Common myeloid progenitor, CD34-positive (primary cell): ENCODE data around the gene LGR4.

Experiments used
- CTCF ChIA-PET: fragments of 350-600 bp; sonication (Branson Sonifier 250); formaldehyde crosslinking; loops from one replicate; lab custom pipeline; 2021; ENCODE audit warnings: antibody characterized with exemption; lab: Charles Lee
- POLR2A ChIA-PET: fragments of 350-600 bp; sonication (Branson Sonifier 250); formaldehyde crosslinking; loops from one replicate; lab custom pipeline; 2021; ENCODE audit warnings: antibody characterized with exemption; lab: Charles Lee
- DNase-seq, 3 donors: peaks; one replicate each; pipeline versions ENCODE4 v3.0.0 to v3.0.0-alpha.2; 2013
- H3K27ac ChIP-seq, 2 experiments: 1 replicate in 1 of 2; 2 replicates in 1 of 2; pipeline ENCODE4 v1.7.0; 2013; ENCODE audit warnings: inconsistent platforms in 2 of 2, low read length in 2 of 2, mild to moderate bottlenecking in 2 of 2, low read depth in 1 of 2, moderate library complexity in 1 of 2; ENCODE audit not compliant: severe bottlenecking in 2 of 2, insufficient read depth in 1 of 2, poor library complexity in 1 of 2
- H3K27me3 ChIP-seq, 5 experiments: replicated peaks in 2 of 5; 1 replicate in 3 of 5; 2 replicates in 2 of 5; pipeline versions ENCODE4 v1.6.1 to v1.7.0; 2013; ENCODE audit warnings: low read length in 4 of 5, mild to moderate bottlenecking in 2 of 5, moderate library complexity in 2 of 5, inconsistent platforms in 1 of 5; ENCODE audit not compliant: insufficient read depth in 5 of 5, control insufficient read depth in 4 of 5
- H3K36me3 ChIP-seq, 4 experiments: 1 replicate in 2 of 4; 2 replicates in 2 of 4; pipeline versions ENCODE4 v1.6.1 to v1.7.0; 2013; ENCODE audit warnings: low read length in 3 of 4, control low read depth in 1 of 4, mild to moderate bottlenecking in 1 of 4; ENCODE audit not compliant: control insufficient read depth in 4 of 4, insufficient read depth in 4 of 4
- H3K4me1 ChIP-seq, 4 experiments: 1 replicate in 3 of 4; 2 replicates in 1 of 4; pipeline versions ENCODE4 v1.6.1 to v1.7.1; 2013; ENCODE audit warnings: low read length in 3 of 4, mild to moderate bottlenecking in 3 of 4, control low read depth in 1 of 4, inconsistent platforms in 1 of 4, moderate library complexity in 1 of 4; ENCODE audit not compliant: control insufficient read depth in 4 of 4, insufficient read depth in 4 of 4; ENCODE audit errors: control extremely low read depth in 1 of 4
- H3K4me3 ChIP-seq, 7 experiments: 1 replicate in 4 of 7; 2 replicates in 3 of 7; pipeline versions ENCODE4 v1.5.1 to v1.7.0; 2013; ENCODE audit warnings: mild to moderate bottlenecking in 7 of 7, low read length in 6 of 7, moderate library complexity in 6 of 7, inconsistent platforms in 2 of 7, low read depth in 2 of 7, control low read depth in 1 of 7; ENCODE audit not compliant: insufficient read depth in 4 of 7, control insufficient read depth in 1 of 7; ENCODE audit errors: extremely low read depth in 1 of 7
- H3K9me3 ChIP-seq, 5 experiments: 1 replicate in 4 of 5; 2 replicates in 1 of 5; pipeline versions ENCODE4 v1.6.1 to v1.7.1; 2013; ENCODE audit warnings: low read length in 4 of 5, mild to moderate bottlenecking in 2 of 5, inconsistent platforms in 1 of 5, low read depth in 1 of 5, moderate library complexity in 1 of 5; ENCODE audit not compliant: control insufficient read depth in 4 of 5, insufficient read depth in 2 of 5; ENCODE audit errors: control extremely low read depth in 1 of 5
- WGBS: methylation state at CpG from one replicate; pipeline ENCODE4 v1.1.5; 2013; ENCODE audit not compliant: insufficient coverage; 5-methylcytosine and 5-hydroxymethylcytosine counted together

The LGR4 gene

DNA sequence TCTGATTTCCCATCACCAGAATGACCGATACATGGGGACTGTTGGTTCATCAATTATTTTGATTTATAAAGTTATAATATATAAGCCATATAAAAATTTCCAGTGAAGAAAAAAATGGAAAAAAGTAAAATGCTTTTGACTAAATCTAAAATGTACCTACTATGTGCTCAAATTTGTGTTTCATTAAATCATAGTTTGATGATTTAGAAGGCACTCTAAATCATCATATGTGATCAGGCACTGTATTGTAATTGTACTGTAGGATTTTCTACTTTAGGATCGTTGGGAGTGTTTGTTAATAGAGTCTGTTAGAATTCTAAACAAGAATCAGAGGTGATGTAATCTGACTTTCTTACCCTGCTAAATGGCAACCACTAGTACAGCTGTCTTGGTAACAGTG lies 31.6 kb upstream of the LGR4 start:
- 100% methylated on average over 1 of the region's 2 CpGs for WGBS
- DNase-seq = no peak
- Histone ChIP-seq H3K4me3 (no peak overlapping the region), H3K4me1 (peaks cover 8 to 25% (median 15%) of the 10 kb centered on the region in 4 experiments), H3K36me3 (peaks cover 0 to 14% (median 9%) of the 10 kb centered on the region in 4 experiments), H3K27ac (no peak overlapping the region), H3K27me3 (no peaks in the 10 kb centered on the region), H3K9me3 (no peaks in the 10 kb centered on the region)
- ChIA-PET POLR2A (no interaction called here), CTCF (interaction anchor here (11.5 kb wide), 1 partner anchor 19 kb away, joined by 124 read pairs; no protein-coding TSS in a partner anchor)

DNA sequence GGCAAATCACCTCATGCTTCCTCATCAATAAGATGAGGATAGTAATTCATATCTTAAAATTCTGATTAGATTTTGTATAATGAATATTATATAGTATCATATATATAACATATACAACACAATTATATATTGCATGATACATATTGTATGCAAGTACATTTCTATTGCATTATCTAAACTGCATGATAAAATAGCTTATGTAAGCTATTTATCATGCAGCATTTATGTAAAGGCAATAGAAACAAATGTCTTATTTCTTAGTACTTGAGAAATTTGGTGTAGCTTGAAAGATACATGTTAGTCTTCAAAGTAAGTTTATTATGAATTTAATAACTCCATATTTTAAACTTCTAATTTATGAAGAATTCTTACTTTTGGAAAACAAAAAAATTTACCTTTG lies 28.5 kb upstream of the LGR4 start:
- Histone ChIP-seq H3K4me1 (peaks cover 7 to 16% (median 11%) of the 10 kb centered on the region in 4 experiments), H3K27me3 (no peaks in the 10 kb centered on the region), H3K9me3 (no peaks in the 10 kb centered on the region), H3K4me3 (no peak overlapping the region), H3K36me3 (peaks cover 4 to 20% (median 14%) of the 10 kb centered on the region in 4 experiments), H3K27ac (no peak overlapping the region)
- ChIA-PET POLR2A (no interaction called here), CTCF (interaction anchor here (0.9 to 11.5 kb wide), 3 partner anchors 9 to 318 kb away, joined by 3 to 124 read pairs (median 4); no protein-coding TSS in a partner anchor)
- no peak for DNase-seq

DNA sequence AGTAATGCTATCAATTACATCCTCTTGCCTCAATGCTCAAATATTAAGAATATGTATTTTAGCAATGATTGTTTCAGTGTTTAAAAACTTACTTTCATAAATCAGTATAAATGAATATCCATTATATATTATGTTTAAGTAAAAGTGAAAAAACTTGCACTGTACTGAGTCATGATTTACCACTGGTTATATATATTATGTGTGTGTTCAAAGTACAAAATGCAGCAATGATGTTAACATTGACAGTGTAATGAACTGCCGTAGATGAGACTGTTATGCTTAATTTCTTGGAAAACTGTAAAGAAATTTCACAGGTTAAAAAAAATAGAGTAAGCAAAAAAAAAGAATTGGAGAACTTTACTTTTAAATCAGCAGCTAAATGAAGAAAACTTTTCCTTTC lies 25.3 kb upstream of the LGR4 start:
- Histone ChIP-seq H3K27ac (no peak overlapping the region), H3K36me3 (peaks cover 6 to 29% (median 18%) of the 10 kb centered on the region in 4 experiments), H3K9me3 (no peaks in the 10 kb centered on the region), H3K27me3 (no peaks in the 10 kb centered on the region), H3K4me1 (peaks cover 0 to 2% (median 0%) of the 10 kb centered on the region in 4 experiments), H3K4me3 (no peak overlapping the region)
- CTCF ChIA-PET = interaction anchor here (0.6 to 11.5 kb wide), 6 partner anchors 8 to 291 kb away, joined by 3 to 124 read pairs (median 4); no protein-coding TSS in a partner anchor
- POLR2A ChIA-PET = interaction anchor here (0.6 kb wide), 1 partner anchor 8 kb away, joined by 3 read pairs; the partner anchor contains the start of gene LIN7C
- DNase-seq = no peak
- WGBS = 100% methylated on average over 1 of the region's 1 CpG

DNA sequence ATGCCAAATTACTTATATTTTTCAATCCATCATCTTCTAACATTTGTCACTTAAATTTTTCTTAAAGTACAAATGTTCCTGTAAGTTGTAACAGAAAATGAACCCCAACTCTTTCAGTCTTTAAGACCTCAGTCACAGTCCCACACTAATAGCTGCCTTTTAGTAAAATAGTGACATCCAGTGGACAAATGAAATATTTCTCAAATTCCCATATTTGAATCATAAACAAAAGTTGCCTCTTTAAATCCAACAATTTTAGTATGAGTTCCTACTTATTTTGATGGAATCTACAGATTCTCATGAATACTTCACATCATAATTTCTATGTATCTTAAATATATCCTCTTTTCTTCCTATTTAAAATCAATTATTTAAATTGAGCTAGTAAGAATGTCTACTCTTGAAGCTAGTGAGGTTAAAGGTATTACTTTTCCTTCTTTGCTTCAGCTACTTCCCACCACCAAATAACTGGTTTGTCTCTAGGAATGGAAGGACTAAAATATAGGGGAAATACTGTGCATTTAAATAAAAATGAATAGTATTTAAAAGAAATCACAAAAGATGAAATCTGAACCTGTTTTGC lies 24.8 kb upstream of the LGR4 start:
- POLR2A ChIA-PET = no interaction called here
- no peak overlapping the region for H3K27ac ChIP-seq
- DNase-seq = peak; percentile 25 to 59 (median 55)

DNA sequence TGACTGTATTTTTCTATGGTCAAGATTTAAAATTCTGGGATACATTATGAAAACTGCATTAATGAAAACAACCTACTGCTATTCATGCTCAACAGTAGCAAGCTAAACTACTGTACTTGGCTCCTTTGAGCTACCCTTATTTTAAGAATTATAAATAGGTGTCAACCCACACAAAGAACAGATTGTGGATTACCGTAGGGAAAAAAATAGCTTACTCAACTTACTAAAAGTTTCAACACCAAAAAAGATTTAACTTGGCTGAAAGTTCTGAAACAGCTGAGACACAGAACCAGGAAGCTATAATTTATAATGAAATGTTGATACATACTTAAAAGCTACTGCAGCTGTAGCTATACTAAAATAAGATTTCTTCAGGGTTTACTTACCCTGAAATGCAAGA lies 23.9 kb upstream of the LGR4 start:
- WGBS = no CpG with 5 or more reads among the region's 1 CpG
- ChIA-PET POLR2A (no interaction called here), CTCF (interaction anchor here (0.6 to 11.5 kb wide), 9 partner anchors 9 to 311 kb away, joined by 3 to 124 read pairs (median 4); partner anchors contain the start of gene CCDC34)
- Histone ChIP-seq H3K27me3 (no peaks in the 10 kb centered on the region), H3K36me3 (peaks cover 9 to 36% (median 24%) of the 10 kb centered on the region in 4 experiments), H3K4me3 (no peak overlapping the region), H3K4me1 (peaks cover 0 to 2% (median 0%) of the 10 kb centered on the region in 4 experiments), H3K27ac (no peak overlapping the region), H3K9me3 (no peaks in the 10 kb centered on the region)
- DNase-seq = no peak

More for the DNA sequence above, 24.8 kb upstream of the LGR4 start:
- Histone ChIP-seq H3K4me1 (peaks cover 0 to 2% (median 0%) of the 10 kb centered on the region in 4 experiments), H3K27me3 (no peaks in the 10 kb centered on the region), H3K4me3 (no peak overlapping the region), H3K9me3 (no peaks in the 10 kb centered on the region), H3K36me3 (peaks cover 6 to 30% (median 19%) of the 10 kb centered on the region in 4 experiments)
- CTCF ChIA-PET = interaction anchor here (0.8 to 11.5 kb wide), 5 partner anchors 8 to 290 kb away, joined by 3 to 124 read pairs (median 4); partner anchors contain the start of gene CCDC34

DNA sequence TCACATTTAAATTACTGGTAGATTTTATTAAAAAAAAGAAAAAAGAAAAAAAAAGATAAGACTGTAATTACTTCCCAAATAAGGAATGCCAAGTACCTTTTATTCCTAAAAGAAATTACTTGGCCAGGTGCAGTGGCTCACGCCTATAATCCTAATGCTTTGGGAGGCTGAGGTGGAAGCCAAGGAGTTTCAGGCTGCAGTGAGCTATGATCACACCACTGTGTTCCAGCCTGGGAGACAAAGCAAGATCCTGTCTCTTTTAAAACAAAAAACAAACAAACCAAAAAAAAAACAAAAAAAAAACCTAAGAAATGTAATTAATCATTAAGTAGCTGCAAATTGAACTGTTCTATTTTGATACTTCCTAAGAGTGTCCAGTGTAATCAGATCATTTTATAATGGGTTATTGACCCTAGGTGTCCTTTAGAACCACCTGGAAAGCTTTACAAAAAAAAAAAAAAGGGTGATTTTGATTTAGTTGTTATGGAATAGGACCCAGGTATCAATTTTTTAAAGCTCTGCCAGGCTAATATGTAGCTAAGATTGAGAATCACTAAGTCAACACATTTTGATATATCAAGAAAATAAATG lies 23.2 kb upstream of the LGR4 start:
- 100% methylated on average over 1 of the region's 1 CpG for WGBS
- H3K9me3 ChIP-seq = no peaks in the 10 kb centered on the region
- no peak overlapping the region for H3K27ac ChIP-seq
- DNase-seq = no peak
- ChIA-PET CTCF (interaction anchor here (0.6 to 11.5 kb wide), 8 partner anchors 10 to 311 kb away, joined by 3 to 124 read pairs (median 6); partner anchors contain the start of gene LGR4), POLR2A (no interaction called here)
- peaks cover 13 to 38% (median 27%) of the 10 kb centered on the region in 4 experiments for H3K36me3 ChIP-seq
- peaks cover 0 to 2% (median 0%) of the 10 kb centered on the region in 4 experiments for H3K4me1 ChIP-seq
- H3K27me3 ChIP-seq = no peaks in the 10 kb centered on the region
- no peak overlapping the region for H3K4me3 ChIP-seq

DNA sequence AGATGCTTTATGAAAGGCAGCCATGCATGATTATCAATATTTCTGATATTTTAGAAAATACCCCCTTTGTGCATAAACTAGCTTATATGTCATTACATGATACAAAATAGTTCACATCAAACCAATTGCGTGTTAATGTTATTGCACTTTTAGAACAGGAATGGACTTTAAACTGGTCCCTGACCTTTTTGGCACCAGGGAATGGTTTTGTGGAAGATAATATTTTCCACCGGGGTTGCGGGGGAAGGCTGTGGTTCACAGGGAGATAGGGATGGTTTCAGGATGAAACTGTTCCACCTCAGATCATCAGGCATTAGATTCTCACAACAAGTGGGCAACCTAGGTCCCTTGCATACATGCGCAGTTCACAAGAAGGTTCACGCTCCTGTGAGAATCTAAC lies 16.5 kb upstream of the LGR4 start:
- DNase-seq = no peak
- Histone ChIP-seq H3K9me3 (no peaks in the 10 kb centered on the region), H3K27ac (no peak overlapping the region), H3K4me3 (no peak overlapping the region), H3K4me1 (no peaks in the 10 kb centered on the region), H3K36me3 (peaks cover 9 to 20% (median 16%) of the 10 kb centered on the region in 4 experiments), H3K27me3 (no peaks in the 10 kb centered on the region)
- POLR2A ChIA-PET = no interaction called here
- CTCF ChIA-PET = interaction anchor here (12.7 kb wide), 1 partner anchor 12 kb away, joined by 124 read pairs; no protein-coding TSS in a partner anchor
- 93% methylated on average over 5 of the region's 5 CpGs for WGBS
